Myocyte (in vitro differentiated cells): ENCODE measurements around the gene CIB4. TPM values are rescaled to one million over a fixed set of nuclear protein-coding genes. Genes with fewer than 3 reads are reported as not detected.

ENCODE experiments used
- DNase-seq: peaks from one replicate; pipeline ENCODE4 v3.0.0-alpha.2; 2012; ENCODE audit warnings: low read depth
- total RNA-seq: library from RNA; depleted of rRNA; stranded (reverse); fragments of >200 nt; gene quantifications from 2 replicates; pipeline ENCODE4 v1.2.3, GENCODE V29; 2014

The CIB4 gene
- total RNA-seq, 1 donor from 2014 or later: not detected

DNA sequence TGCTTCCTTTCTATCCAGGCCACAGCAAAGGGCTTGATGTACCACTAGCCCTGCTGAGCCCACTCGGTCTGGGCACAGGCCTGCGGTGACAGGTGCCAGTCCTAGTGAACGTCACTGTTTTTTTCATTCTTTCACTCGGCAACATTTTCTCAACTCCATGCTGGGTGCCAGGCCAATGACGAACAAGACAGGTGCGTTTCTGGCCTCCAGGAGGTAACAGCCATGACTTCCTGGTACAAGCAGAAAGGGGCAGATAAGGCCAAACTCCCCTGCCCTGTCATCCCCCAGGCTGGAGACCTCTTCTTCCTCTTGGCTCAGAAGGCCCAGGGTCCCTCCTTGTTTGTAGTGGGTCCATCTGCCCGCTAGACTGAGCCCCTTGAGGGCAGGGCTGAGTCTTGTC is 107.5 kb downstream of the CIB4 start:
- DNase-seq: no peak

DNA sequence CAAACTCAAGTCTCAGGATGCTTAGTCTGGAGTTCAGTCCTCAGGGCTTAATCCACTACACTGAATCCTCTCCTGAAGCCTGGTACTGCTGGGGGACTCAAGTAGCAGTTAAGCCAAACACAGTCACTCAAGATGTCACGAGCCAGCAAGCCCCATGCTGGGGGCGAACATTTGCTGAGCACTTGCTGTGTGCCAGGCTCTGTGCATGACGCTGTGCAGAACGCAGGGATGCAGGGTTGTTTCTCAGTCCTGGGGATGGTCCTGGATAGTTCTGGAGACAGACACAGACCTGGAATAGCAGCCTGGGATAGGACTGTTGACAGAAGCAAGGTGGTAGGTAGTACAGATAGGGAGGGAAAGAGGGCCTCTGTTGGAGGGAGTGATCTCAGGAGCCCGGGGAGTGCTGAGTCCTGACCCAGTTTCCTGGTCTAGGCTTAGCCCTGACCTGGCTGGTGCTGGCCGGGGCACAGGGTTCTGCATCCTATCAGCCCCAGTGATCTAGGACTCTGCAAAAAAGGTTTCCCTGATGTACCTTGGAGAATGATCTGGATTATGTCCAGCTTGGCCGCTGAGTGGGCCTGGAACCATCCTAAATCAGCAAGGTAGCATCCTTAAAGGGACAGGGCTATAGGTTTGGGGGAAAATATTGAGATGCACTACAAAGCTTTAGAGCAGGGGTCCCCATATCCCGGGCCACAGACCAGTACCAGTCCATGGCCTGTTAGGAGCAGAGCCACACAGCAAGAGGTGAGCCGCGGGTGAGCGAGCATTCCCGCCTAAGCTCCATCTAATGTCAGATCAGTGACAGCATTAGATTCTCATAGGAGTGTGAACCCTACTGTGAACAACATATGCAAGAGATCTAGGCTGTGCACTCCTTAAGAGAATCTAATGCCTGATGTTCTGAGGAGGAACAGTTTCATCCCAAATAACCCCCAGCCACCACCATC is 108.6 kb downstream of the CIB4 start:
- no peak for DNase-seq

Other genes starting within 250 kb of the CIB4 start
- 0.21 TPM in 1 of 2 replicates, not detected in the other for gene DRC1, start 239.4 kb downstream of the CIB4 start, total RNA-seq
- gene OTOF, start 163.2 kb downstream of the CIB4 start, total RNA-seq: 33.8 and 42.5 TPM in 2 replicates
- 0.62 and 1.1 TPM in 2 replicates for gene KCNK3, start 51.4 kb upstream of the CIB4 start, total RNA-seq
- gene SLC35F6, start 122.9 kb upstream of the CIB4 start, total RNA-seq: 31.3 and 36.6 TPM in 2 replicates
- gene CENPA, start 144.7 kb upstream of the CIB4 start, total RNA-seq: 1.5 and 2.1 TPM in 2 replicates
- gene DPYSL5, start 206.8 kb upstream of the CIB4 start, total RNA-seq: 1.5 and 3.8 TPM in 2 replicates